Measurements from ENCODE around the gene KIF6. TPM values are rescaled to one million over a fixed set of nuclear protein-coding genes. Genes with fewer than 3 reads are reported as not detected.
A peak's percentile ranks its signal among the peaks of the same experiment; 100 is the strongest.
"Not testable (repeated sequence)": the region's sequence is repeated elsewhere in the genome, so short reads cannot be mapped to it uniquely, and the experiment has no call there.

The KIF6 gene
- total RNA-seq, 1 donor from 2014 or later, result 2.4 TPM

DNA sequence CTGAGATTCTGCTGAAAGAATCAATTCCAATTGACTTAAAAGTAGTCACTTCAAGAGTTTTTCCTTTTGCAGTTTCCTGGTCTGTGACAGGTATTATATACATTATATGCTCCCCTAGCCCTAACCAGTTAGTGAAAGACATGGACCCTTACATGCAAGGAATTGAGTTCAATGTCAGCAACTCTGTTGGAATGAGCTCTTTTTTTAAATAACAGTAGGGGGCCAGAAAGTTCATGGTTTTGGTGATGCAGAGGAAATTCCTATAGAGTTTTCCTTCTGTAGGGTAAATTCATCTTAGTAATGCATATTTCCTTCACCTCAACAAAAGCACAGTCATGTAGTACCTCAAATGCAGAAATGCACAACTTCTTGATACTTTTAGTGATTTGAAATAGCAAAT, 172.2 kb downstream of the KIF6 start:
- DNase-seq, result no peak

DNA sequence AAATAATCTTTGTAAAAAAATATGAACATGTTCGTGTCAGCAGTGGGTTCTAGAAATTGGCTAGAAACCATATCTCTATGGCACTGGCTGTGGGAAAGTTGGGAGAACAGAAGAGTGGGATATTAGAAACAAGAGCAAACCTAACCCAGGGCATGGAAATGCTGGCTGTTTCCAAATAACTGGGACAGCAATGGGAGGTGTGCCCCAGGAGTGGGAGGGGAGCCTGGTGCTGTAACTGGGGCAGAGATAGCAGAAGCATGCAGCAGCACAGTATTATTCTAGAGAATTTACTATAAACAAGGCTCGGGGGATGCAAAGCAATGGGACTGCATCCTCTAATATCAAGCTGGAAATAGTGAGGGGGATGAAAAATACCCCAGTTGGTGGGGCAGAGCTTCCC, 175.0 kb downstream of the KIF6 start:
- DNase-seq, result no peak

DNA sequence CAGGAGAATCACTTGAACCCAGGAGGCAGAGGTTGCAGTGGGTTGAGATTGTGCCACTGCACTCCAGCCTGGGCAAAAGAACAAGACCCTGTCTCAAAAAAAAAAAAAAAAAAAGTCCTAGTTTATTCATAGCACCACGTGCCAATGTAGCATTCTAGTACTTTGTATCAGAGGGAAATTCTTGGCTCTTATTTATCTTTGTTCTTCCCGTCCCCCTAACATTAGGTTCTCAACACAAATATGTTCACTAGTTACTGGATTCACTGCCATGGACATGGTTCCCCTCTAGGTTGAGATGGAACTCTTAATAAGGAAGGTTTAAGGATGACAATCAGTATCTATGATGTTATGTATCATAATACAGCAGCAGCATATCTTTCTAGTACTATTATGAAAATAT, 178.5 kb downstream of the KIF6 start:
- DNase-seq, result no peak

DNA sequence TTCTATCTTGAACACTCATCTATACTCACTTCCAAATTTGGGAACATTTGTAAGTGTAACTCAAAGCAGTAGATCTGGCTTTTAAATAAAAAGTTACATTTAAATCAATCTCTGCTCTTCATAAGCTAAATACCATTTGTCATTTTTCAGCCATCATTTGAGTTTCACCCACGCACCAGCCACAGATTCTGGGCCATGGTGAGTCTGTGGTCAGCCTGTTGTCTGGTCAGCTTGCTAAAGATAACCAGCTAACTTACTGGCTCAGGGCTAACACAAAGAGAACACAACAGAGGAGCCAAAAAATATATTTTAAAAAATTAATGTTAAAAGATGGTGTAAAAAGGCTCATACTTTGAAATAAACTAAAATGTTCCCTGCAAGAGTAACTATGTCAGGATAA, 181.3 kb downstream of the KIF6 start:
- no peak for DNase-seq

DNA sequence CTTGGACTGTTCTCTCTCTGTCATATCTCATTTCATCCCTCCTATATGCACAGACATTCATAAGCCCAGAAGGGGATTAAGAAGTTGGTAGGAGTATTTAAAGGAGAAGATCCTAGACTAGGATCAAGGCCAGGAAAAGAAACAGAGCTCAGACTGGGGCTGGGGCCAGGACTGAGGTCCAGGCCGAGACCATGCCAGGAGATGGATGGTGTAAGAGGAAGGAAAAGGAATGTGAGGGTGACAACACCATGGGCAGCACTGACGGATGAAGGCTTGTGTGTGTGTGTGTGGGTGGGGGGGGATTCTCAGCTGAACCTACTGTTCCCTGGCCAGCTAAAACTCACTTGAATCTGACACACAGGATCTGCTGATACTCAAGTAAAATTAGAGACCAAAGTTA, 182.1 kb downstream of the KIF6 start:
- DNase-seq, result peak; percentile 27

DNA sequence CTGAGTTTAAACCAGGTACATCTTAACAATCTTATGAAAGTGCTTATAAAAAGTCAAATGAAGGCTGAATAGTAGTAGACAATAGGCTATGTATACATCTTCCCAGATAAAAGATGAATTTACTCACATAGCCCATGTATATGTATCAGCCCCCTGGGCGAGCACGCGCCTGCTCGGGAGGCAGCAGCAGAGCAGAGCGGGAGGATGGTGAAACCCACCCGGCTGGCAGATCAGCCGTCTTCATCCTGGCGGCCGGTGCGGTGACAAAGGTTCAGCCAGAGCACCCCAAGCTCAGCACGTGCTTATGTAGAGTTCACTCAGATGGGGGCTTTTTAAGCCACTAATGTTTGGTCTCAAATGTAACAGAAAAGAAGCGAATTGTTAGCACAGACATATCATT, 184.8 kb downstream of the KIF6 start:
- no peak for DNase-seq

DNA sequence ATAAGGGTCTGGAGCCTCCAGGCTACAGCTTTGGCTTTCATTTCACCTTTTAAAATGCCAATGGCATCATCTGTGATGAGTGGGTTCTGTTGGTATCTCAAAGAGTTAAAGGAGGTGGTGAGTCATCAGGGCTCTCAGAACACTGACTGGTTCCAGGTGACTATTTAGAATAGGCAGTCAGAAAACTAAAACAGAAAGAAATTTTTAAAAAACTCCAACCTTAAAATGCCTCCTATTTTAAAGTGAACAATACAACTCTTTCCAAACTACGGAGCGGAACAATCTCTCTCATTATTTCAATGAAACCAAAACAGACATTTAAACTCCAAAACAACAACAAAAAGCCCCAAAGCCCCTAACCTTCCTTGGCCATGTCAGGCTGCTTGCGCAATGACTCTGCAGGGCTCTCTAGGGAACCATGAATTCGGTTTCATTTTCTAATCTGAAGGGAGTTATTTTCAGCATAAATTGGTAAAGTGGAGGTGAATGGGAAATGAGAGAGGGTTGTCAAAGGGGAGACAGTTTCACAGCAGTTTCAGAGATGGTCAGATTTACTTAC, 194.9 kb downstream of the KIF6 start:
- DNase-seq, result peak; percentile 20

DNA sequence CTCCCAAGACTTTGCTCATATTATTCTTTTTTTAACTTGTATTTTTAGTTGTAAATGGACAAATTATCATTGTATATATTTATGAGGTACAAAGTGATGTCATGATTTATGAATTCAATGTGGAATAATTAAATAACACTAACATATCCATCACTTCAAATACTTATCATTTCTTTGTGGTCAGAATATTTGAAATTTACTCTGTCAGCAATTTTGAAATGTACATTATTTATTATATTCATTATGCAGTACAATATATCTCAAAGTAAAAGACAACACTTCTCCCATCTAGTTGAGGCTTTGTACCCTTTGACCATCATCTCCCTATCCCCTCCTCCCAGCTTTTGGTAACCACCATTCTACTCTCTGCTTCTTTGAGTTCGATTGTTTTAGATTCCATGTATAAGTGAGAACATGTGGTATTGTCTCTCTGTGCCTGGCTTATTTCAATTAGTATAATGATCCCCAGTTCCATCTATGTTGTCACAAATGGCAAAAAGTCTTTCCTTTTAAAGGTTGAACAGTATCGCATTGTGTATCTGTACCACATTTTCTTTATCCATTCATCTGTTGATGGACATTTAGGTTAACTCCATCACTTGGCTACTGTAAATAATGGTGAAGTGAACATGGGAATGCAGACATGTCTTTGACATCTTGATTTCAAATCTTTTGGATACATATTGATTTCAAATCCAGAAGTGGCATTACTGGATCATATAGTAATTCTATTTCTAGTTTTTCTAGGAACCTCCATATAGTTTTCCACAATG, 197.2 kb downstream of the KIF6 start:
- no peak for DNase-seq

DNA sequence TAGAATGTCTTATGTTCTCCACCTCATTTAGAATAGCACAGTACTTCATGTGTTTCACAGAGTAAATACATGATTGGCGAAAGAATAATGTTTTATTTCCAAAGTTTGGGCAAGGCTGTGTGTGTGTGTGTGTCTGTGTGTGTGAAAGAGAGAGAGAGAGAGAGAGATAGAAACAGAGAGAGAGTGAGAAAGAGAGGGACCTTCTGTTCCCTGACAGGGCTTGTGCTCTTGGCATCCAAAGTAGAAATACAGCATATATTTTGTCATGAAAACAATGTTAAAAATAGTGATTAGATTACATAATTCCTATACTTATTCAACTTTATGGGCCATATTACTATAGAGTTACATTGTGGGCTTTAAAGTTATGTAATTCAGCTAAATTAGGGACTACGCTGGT, 201.2 kb downstream of the KIF6 start:
- DNase-seq, result no peak

DNA sequence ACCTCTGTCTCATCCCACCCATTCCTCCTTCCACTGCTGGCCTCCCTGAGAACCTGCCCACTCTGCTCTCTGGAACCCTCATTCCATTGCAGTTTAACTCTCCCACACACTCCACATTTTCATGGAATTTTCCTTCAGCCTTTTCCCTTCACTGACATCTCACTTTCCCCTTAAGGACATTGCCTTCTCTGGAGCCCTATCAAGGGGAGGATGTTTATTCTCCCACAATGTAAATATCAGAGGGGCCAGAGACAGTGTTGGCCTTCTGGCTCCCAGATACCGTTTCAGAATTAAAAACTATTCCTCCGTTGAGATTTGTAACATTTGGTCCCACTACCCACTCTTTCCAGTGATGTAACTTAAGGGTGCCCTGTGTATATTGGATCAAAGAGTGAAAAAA, 203.2 kb downstream of the KIF6 start:
- no peak for DNase-seq

DNA sequence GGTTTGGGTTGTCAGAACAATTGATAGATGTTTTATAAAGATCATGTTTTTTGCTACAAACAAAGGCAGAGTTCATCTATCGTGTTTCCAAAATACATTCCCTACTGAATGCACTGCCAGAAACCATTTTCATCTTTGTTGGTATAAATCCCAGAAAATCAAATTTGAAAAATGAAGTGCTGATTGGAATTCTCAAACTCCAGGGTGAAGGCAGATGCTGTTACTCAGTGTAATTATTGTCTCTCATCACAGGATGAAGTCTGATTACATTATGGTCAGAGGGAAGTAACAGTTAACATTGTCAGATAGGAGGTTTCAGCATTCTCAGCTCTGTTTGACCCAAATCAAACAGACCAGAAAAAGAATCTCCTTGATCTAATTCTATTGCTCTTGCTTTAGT, 204.3 kb downstream of the KIF6 start:
- DNase-seq, result no peak

DNA sequence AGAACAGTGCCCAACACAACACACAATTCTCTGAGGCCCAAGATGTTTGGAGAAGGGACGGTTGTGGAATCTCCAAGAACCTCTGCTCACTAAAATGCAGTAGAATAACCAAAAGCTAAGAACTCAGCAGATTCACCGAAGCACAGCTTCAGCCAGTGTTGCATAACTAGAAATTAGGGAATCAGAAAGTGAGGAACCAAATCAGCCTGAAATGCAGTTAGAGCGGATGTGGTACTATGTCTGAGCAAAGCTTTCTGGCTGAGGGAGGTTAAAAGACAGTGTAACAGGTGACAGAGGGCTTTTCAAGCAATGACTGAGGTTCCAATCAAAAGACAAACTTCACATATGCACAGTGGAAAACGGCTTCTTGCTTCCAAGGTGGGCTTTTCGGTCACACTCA, 204.8 kb downstream of the KIF6 start:
- DNase-seq, result no peak

DNA sequence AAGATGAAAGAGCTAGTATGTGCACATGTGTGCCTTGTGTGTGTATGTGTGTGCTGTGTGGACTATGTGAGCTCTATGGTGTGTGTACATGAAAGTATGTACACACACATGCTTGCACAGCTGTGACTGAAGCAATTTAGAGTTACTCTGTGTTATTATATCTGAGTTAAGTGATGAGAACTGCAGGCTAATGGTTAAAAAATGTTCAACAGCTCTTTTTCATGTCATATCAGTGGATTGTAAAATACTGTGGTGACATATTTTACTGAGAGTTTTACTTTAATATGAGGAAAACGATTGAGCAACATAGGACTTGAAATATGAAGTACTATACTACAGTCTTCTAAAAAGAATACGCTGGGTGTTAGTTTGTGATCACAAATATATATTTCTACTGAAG, 207.0 kb downstream of the KIF6 start:
- DNase-seq, result no peak

DNA sequence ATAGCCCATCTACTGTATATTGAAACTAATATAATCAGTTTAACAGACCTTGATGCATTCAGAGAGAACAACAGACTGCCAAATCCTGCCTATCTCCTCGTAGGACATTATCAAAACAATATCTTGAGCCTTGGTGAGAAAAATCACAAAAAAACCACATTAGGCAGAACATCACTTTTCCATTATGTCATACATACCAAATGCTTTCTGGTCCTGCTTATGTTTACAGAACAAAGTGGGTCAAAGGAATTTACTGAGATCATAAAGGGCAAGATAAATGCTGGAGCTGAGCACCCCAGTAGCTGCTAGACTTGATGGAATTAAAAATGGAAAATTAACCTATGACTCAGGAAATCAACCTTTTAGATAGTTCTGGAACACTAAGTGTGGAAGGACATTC, 207.5 kb downstream of the KIF6 start:
- no peak for DNase-seq

DNA sequence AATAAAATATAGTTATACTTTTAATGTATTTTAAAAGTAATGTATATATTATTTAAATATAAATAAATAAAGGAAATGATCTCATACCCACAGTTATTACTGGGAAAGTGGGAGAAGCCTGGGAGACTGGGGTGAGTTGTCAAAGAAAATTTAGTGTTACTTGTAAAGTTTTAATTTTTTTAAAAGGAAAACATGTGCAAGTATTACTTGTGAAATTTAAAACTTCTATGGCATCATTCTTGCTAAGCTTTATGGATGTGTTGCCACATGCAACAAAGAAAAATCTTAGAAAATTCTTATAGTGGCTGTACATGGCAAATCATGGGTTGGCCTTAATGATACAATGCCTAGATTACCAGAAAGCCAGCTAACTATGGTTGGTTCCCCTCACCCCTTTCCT, 208.7 kb downstream of the KIF6 start:
- no peak for DNase-seq

DNA sequence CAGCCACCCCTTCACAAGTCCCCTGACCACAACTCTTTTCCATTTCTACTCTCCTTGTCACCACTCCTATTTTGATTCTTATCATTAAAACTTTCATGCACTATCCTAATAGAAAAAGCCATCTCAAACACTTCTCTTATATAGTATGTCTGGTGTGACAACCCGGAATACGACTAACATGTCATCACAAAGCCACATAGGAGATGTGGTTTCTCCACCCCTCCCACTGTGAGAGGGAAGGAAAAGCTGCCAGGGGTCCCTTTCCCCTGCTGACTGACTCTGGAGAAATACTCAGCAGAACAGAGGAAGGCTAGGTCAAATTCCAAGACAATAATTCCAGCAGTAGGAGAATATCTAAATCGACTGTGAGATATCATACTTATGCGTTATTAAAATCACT, 209.7 kb downstream of the KIF6 start:
- no peak for DNase-seq

DNA sequence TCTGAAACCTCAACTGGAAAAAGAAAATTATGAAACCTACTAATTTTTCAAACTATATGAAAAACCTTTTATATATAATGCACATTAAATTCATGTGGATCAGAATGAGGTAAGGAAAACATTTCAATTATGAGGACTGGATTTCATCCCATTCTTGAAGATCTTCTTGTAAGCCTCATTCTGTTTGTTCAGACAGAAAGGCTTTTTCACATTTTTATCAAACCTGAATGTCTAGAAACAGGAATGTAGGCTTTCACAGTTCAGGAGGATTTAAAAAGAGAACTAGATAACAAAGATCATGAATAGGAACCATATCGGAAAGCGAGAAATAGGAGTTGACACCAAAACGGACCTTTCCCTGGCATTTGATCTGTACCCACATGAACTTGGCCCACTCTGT, 210.2 kb downstream of the KIF6 start:
- no peak for DNase-seq

DNA sequence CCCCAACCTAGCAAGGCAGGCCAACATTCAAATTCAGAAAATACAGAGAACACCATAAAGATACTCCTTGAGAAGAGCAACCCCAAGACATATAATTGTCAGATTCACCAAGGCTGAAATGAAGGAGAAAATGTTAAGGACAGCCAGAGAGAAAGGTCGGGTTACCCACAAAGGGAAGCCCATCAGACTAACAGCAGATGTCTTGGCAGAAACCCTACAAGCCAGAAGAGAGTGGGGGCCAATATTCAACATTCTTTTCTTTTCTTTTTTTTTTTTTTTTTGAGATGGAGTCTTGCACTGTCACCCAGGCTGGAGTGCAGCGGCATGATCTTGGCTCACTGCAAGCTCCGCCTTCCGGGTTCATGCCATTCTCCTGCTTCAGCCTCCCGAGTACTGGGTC, 215.4 kb downstream of the KIF6 start:
- not testable (repeated sequence) for DNase-seq

DNA sequence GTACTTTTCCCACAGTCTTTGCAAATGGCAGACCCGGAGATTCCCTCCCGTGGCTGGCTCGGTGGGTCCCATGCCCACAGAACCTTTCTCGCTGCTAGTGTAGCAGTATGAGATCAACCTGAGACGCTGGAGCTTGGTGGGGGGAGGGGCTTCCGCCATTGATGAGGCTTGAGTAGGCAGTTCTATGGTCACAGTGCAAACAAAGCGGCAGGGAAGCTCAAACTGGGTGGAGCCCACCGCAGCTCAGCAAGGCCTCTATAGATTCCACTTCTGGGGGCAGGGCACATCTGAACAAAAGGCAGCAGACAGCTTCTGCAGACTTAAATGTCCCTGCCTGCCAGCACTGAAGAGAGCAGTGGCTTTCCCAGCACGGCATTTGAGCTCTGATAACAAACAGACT, 216.7 kb downstream of the KIF6 start:
- DNase-seq, result no peak

DNA sequence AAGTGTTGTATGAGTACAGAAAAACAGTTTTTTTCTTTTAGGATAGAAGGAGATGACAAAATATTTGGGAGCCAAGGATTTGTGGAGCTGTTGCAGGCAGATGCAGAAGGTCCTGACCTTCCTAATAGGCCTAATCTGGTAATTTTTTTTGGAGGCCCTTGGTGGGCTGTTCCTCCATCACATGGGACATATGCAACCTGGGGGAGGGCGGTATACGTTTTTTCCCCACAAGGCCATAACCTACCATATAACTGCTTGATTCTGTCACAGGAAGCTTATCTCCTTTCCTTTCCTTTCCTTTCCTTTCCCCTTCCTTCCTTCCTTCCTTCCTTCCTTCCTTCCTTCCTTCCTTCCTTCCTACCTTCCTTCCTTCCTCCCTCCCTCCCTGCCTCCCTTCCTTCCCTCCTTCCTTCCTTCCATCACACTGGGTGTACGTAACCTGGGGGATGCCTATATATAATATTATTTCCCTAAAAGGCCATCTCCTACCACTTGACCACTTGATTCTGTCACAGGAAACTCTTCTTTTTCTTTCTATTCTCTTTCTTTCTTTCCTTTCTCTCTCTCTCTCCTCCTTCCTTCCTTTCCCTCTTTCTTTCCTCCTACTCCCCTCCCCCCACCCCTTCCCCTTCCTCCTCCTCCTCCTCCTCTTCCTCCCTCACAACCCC, 217.7 kb downstream of the KIF6 start:
- DNase-seq, result no peak

DNA sequence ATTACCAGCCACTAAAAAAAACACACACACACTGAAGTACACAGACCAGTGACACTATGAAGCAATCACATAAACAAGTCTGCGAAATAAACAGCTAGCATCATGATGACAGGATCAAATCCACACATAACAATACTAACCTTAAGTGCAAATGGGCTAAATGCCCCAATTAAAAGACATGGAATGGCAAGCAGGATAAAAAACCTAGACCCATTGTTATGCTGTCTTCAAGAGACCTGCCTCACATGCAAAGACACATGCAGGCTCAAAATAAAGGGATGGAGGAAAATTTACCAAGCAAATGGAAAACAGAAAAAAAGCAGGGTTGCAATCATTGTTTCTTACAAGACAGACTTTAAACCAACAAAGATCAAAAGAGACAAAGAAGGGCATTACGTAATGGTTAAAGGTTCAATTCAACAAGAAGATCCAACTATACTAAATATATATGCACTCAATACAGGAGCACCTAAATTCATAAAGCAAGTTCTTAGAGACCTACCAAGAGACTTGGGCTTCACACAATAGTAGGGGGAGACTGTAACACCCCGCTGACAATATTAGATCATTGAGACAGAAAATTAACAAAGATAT, 222.7 kb downstream of the KIF6 start:
- not testable (repeated sequence) for DNase-seq

DNA sequence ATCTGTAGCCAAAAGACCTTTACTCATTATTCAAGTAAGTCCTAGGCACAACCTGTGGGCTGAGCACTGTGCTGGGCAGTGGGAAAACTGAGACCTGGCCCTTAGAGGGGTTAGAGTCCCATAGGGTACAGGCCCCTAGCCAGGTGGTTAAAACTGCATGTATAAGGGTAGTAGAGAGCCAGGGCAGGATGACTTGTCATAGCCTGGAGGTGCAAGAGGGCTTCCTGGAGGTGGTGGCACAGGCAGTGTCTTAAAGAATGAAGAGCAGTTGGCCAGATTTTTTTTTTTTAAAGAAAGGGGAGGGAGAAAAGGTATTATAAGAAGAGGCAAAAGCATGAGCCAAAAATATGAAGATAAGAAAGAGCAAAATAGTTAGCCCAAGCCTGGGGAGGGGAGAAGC, 226.2 kb downstream of the KIF6 start:
- no peak for DNase-seq

DNA sequence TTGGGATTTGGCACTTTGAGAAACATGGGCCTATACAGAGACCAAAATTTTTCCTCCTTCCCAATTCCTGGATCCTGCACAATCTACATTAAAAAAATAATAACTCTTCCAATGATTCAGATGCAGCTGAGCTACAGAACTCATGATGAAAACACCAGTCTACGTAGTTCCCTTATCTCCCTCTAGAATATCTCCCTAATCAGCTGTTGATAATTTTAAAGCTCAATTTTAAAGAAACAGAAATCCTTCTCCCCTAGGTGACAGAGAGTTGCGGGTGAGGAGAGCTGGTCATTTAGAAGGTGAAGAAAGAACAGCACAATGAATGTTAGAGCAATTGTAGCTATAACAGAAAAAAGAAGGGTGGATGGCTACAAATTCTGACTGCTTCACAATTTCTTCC, 227.1 kb downstream of the KIF6 start:
- no peak for DNase-seq

DNA sequence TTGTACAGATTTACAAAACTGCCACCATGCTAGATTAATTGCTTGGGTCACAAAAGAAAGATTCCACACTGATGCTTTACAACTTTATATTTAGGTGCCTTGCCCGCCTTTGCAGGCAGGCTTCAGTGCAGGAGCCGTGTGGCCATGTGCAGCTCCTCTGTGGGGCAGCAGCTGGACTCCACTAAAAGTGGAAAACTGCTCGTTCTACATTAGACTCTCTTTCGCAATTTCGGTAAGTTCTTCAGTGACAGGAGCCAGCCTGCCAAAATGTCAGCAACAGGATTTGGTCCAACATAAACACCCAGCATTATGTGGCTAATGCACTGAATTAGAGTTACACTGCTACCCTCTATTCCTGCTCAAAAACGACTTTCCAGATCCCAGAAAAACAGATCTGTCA, 228.3 kb downstream of the KIF6 start:
- DNase-seq, result peak; percentile 70

Measured in tongue (tissue), 2 donors.